Neutrophil (primary cell): ENCODE results near the gene PDGFD.

Experiments
- H3K27ac ChIP-seq: fragments of 200-600 bp; sonication (generic); 2 replicates; pipeline ENCODE4 v1.5.1; 2016; ENCODE audit warnings: mild to moderate bottlenecking, moderate library complexity
- H3K27me3 ChIP-seq: fragments of 200-600 bp; sonication (generic); 2 replicates; pipeline ENCODE4 v1.6.0; 2016; ENCODE audit warnings: mild to moderate bottlenecking
- H3K36me3 ChIP-seq: fragments of 200-600 bp; sonication (generic); 2 replicates; pipeline ENCODE4 v1.5.1; 2017
- H3K4me1 ChIP-seq, 2 experiments: fragments of 200-600 bp in 1 of 2; sonication (generic) in 1 of 2; 1 replicate in 1 of 2; 2 replicates in 1 of 2; pipeline versions ENCODE4 v1.5.1 to v1.6.1; 2013 to 2016; ENCODE audit warnings: low read depth in 1 of 2, low read length in 1 of 2, mild to moderate bottlenecking in 1 of 2, moderate library complexity in 1 of 2; ENCODE audit not compliant: control insufficient read depth in 1 of 2, insufficient read depth in 1 of 2
- H3K4me3 ChIP-seq, 2 experiments: fragments of 200-600 bp in 1 of 2; sonication (generic) in 1 of 2; 1 replicate in 1 of 2; 2 replicates in 1 of 2; pipeline ENCODE4 v1.5.1; 2013 to 2016; ENCODE audit warnings: low read depth in 1 of 2, low read length in 1 of 2, mild to moderate bottlenecking in 1 of 2, moderate library complexity in 1 of 2
- H3K9me3 ChIP-seq: fragments of 200-600 bp; sonication (generic); 2 replicates; pipeline ENCODE4 v1.5.1; 2016
- TF ChIP-seq, protein P1 (sequence below): fragments of 200-600 bp; sonication (generic); IDR thresholded peaks from 2 replicates; pipeline ENCODE4 v1.5.1; 2016; ENCODE audit warnings: antibody characterized with exemption

PDGFD gene

DNA sequence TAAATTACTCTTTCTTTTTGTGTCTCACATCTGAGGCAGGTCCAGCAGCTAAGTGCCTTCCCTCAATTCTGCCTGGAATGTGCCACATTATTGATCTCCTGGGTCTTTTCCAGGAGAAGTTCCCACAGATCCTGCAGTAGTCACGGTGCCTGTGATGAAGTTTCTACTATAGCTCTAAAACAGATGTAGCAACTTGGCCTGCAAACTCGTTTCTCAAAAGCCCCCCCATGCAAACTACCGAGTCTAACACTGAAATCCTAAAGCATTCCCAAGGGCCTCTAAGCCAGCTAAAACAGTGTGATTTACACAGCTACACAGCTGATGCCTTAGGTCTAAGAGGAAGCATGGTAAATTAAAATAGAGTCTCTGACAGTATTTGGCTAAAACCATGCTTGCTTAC is 73.2 kb downstream of the PDGFD start:
- Histone ChIP-seq H3K9me3 (no peaks in the 10 kb centered on the region), H3K36me3 (no peaks in the 10 kb centered on the region), H3K4me1 (no peaks in the 10 kb centered on the region), H3K4me3 (no peak overlapping the region), H3K27me3 (no peaks in the 10 kb centered on the region), H3K27ac (no peak overlapping the region)
- TF ChIP-seq, protein P1, sequence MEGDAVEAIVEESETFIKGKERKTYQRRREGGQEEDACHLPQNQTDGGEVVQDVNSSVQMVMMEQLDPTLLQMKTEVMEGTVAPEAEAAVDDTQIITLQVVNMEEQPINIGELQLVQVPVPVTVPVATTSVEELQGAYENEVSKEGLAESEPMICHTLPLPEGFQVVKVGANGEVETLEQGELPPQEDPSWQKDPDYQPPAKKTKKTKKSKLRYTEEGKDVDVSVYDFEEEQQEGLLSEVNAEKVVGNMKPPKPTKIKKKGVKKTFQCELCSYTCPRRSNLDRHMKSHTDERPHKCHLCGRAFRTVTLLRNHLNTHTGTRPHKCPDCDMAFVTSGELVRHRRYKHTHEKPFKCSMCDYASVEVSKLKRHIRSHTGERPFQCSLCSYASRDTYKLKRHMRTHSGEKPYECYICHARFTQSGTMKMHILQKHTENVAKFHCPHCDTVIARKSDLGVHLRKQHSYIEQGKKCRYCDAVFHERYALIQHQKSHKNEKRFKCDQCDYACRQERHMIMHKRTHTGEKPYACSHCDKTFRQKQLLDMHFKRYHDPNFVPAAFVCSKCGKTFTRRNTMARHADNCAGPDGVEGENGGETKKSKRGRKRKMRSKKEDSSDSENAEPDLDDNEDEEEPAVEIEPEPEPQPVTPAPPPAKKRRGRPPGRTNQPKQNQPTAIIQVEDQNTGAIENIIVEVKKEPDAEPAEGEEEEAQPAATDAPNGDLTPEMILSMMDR, result no peak

DNA sequence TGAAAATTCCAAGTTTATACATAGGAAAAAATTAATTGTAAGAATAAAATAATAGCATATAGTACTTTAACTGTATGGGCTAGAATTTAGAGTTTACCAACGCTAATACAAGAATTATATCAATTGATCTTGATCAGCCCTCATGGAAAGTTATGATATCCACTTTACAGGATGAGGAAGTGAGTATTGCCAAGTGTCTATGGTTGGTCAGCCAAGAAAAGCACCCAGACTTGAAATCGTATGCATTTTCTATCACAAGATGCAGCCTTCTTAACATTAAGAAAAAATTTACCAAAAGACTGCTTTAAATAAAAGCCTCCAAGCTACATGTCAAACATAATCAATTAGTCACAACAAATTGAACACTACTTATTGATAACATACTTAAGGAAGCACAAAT is 74.5 kb downstream of the PDGFD start:
- Histone ChIP-seq H3K27me3 (no peaks in the 10 kb centered on the region), H3K27ac (no peak overlapping the region), H3K36me3 (no peaks in the 10 kb centered on the region), H3K4me1 (no peaks in the 10 kb centered on the region), H3K4me3 (no peak overlapping the region), H3K9me3 (no peaks in the 10 kb centered on the region)
- TF ChIP-seq, protein P1, result no peak

DNA sequence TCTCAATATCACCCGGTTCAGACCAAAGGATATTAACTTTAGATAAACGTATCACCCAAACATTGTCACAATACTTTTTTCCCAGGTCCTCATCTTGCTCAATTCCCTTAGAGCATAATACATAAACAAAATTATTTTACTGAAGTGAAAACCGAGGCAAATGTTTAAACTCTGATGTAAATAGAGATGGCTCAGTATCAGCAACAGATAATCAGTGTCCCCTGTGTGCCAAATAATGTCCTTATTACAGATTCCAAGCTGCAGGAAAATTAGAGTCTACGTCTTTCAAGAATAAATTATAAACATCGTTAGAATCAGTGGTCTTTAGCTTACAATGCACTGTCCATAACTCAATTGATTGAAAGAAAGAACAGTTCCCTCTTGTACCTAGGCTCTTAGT is 77.3 kb downstream of the PDGFD start:
- Histone ChIP-seq H3K27me3 (no peaks in the 10 kb centered on the region), H3K36me3 (no peaks in the 10 kb centered on the region), H3K27ac (no peak overlapping the region), H3K4me1 (no peaks in the 10 kb centered on the region), H3K4me3 (no peak overlapping the region), H3K9me3 (no peaks in the 10 kb centered on the region)
- TF ChIP-seq, protein P1, result no peak

DNA sequence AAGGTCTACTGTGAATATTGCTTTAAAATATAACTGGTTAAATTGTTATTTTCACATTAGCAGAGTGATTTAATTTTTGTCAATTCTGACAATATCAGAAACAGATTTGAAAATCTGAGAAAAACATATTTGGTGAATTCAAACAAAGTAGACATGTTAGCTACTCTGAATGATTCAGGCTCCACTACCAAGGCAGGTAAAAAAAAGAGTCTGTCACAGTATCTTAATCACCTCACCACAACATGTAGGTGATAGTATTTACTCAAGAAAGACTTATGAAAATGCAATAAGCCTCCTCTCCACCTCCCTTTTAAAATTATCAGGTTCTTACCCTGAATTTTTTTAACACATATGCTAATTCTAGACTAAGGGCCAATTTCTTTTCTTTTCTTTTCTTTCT is 85.0 kb downstream of the PDGFD start:
- Histone ChIP-seq H3K9me3 (no peaks in the 10 kb centered on the region), H3K36me3 (no peaks in the 10 kb centered on the region), H3K27ac (no peak overlapping the region), H3K4me3 (no peak overlapping the region), H3K4me1 (peaks cover 11 to 19% of the 10 kb centered on the region in 2 experiments), H3K27me3 (no peaks in the 10 kb centered on the region)
- TF ChIP-seq, protein P1, result no peak

DNA sequence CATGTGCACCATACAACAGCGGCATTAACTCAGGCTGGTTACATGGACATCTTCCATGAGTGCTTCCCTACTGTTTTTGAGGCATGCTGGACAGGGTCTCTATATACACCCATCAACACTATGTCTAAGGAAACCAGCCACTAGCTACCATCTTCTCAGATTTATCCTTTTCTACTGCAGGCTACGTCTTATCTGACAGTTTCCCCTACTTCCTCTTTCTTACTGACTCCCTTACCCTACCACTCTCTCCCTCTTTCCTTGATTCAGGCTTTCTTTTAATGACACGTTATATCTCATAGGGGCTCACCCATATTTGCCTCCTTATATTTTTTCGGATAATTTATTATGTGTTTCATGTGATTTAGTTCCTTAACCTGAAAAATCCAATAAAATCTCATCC is 85.7 kb downstream of the PDGFD start:
- no peaks in the 10 kb centered on the region for H3K36me3 ChIP-seq
- H3K27me3 ChIP-seq, result no peaks in the 10 kb centered on the region
- H3K4me1 ChIP-seq, result peaks cover 17 to 19% of the 10 kb centered on the region in 2 experiments
- H3K4me3 ChIP-seq, result no peak overlapping the region
- H3K27ac ChIP-seq, result no peak overlapping the region
- no peaks in the 10 kb centered on the region for H3K9me3 ChIP-seq
- TF ChIP-seq, protein P1, result no peak

DNA sequence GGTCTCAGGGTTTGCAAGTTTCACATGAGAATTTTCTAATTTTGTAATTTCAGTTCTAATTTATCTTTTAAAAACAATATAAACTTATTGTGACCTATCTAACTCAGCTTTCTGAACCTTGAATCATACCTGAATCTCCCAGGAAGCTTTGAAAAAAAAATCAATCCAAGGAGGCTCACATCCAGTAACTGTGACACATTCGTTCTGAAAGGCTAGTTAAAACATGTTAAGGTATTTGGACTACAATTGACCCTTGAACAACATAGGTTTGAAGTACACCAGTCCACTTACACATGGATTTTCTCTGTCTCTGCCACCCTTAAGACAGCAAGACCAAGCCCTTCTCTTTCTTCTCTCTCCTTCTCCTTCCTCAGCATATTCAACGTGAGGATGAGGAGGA is 87.5 kb downstream of the PDGFD start:
- TF ChIP-seq, protein P1, result no peak
- Histone ChIP-seq H3K27ac (no peak overlapping the region), H3K4me3 (no peak overlapping the region), H3K36me3 (no peaks in the 10 kb centered on the region), H3K4me1 (peaks cover 17 to 19% of the 10 kb centered on the region in 2 experiments), H3K9me3 (no peaks in the 10 kb centered on the region), H3K27me3 (no peaks in the 10 kb centered on the region)
